Parathyroid adenoma (tissue), 2 donors: ENCODE data around the gene ZNF622.

Experiments used
- H2AFZ ChIP-seq: fragments of 300-600 bp; sonication (generic); one replicate; pipeline ENCODE4 v1.7.0; 2017; ENCODE audit warnings: antibody characterized with exemption, mild to moderate bottlenecking
- H3K27ac ChIP-seq: fragments of 300-600 bp; sonication (generic); one replicate; pipeline ENCODE4 v1.7.0; 2017
- H3K27me3 ChIP-seq: fragments of 300-600 bp; sonication (generic); one replicate; pipeline ENCODE4 v1.7.0; 2017; ENCODE audit warnings: low read length; ENCODE audit not compliant: control insufficient read depth, insufficient read depth
- H3K36me3 ChIP-seq: fragments of 300-600 bp; sonication (generic); one replicate; pipeline ENCODE4 v1.7.0; 2017; ENCODE audit warnings: low read length; ENCODE audit not compliant: control insufficient read depth, insufficient read depth
- H3K4me1 ChIP-seq: fragments of 300-600 bp; sonication (generic); one replicate; pipeline ENCODE4 v1.7.0; 2017; ENCODE audit warnings: control low read depth
- H3K4me2 ChIP-seq: fragments of 300-600 bp; sonication (generic); one replicate; pipeline ENCODE4 v1.7.0; 2017; ENCODE audit warnings: low read length
- H3K4me3 ChIP-seq: fragments of 300-600 bp; sonication (generic); one replicate; pipeline ENCODE4 v1.7.0; 2017; ENCODE audit warnings: low read depth, low read length
- H3K79me2 ChIP-seq: fragments of 300-600 bp; sonication (generic); one replicate; pipeline ENCODE4 v1.7.0; 2017; ENCODE audit warnings: control low read depth
- H3K9ac ChIP-seq: fragments of 300-600 bp; sonication (generic); one replicate; pipeline ENCODE4 v1.7.0; 2017; ENCODE audit warnings: mild to moderate bottlenecking
- H3K9me3 ChIP-seq: fragments of 300-600 bp; sonication (generic); one replicate; pipeline ENCODE4 v1.7.0; 2017; ENCODE audit warnings: low read length; ENCODE audit not compliant: control insufficient read depth
- CTCF ChIP-seq: fragments of 300-600 bp; sonication (generic); IDR thresholded peaks from one replicate; pipeline ENCODE4 v1.7.0; 2017; ENCODE audit warnings: antibody characterized with exemption, mild to moderate bottlenecking
- donor health status: primary hyperparathyroidism.

The ZNF622 gene

DNA sequence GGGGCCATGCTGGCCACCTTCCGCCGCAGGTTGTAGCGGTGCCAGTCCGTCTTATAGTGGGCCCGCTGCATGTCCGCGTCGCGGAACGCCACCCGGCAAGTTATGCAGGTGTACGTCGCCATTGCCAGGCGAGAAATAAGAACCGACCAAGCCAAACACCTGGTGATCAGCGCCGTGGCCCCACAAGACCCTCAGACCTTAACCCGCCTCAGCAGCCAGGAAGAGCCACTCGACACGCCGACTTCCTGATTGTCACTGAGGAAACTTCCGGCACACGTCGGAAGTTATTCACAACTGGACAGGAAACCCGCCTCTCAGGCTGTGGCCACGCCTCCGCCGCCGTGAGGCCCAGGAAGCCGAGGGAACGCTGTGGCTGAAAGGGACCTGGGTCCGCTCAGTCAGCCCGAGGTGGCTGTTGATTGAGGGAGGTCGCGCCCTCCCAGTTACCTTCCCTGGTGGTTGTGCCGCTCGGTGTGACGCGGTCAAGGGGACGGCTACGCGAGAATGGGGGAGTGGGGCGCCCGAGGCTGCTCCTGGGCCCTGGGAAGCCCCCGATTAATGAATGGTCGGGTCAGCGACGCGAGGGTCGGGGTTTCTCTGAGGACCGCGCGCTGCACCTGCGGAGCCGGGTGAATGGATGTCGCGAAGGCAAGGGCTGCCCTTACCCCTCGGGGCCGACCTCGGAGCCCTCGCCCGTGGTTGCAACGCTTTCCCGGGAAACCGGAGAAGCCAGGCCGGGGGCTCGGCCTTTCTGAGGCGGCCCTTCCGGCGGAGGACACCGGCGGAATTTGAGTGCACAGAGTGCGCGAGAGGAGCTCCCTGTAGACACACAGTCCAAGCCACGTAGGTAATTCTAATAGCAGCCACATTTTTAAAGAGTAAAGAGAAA lies at the start of gene ZNF622:
Gene ZNF622, minus strand, starts transcription at position 257 of the 889 bp plus-strand sequence. Its CDS starts 135 bp downstream, at position 122.
- H3K4me1 ChIP-seq, result peaks cover 11% of the 10 kb centered on the region
- peak within 1 kb of the TSS; percentile 84 for H3K27ac ChIP-seq
- no peak for TF ChIP-seq CTCF
- H3K27me3 ChIP-seq, result no peaks in the 10 kb centered on the region
- H2AFZ ChIP-seq, result peak within 1 kb of the TSS; percentile 97
- peak within 1 kb of the TSS; percentile 94 for H3K9ac ChIP-seq
- no peaks in the 10 kb centered on the region for H3K36me3 ChIP-seq
- H3K9me3 ChIP-seq, result no peaks in the 10 kb centered on the region
- peaks cover 42% of the 10 kb centered on the region for H3K79me2 ChIP-seq
- peak within 1 kb of the TSS; percentile 97 for H3K4me3 ChIP-seq
- H3K4me2 ChIP-seq, result peak within 1 kb of the TSS; percentile 74

DNA sequence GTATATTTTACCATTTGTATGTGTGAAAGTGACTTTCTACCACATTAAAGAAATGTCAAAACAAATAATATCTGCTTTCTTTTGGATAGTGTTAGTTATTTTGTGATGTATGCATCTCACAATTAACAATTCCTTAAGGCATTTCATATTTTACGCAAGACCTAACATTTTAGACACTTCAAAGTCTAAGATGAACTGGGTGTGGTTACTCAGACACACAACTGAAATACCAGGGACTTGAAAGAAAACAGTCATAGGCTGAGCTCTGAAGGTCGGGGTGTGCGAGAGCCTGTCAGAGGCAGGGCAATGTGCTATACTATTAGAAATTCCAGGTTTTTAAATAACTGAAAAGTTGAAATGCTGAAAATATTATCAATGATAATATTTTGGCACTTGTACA lies 44.5 kb upstream of the ZNF622 start:
- no peak for TF ChIP-seq CTCF
- Histone ChIP-seq H3K27ac (no peak overlapping the region), H3K9ac (no peak overlapping the region)

GRCh38 chr5:16508730-16509531 lies 43.3 kb upstream of the ZNF622 start:
- Histone ChIP-seq H3K36me3 (no peaks in the 10 kb centered on the region), H3K79me2 (peaks cover 22% of the 10 kb centered on the region), H3K4me3 (peak overlapping the region; percentile 45), H3K27me3 (no peaks in the 10 kb centered on the region), H3K4me2 (peak overlapping the region; percentile 68), H3K27ac (peak overlapping the region; percentile 87), H3K4me1 (peaks cover 5% of the 10 kb centered on the region), H3K9me3 (no peaks in the 10 kb centered on the region), H2AFZ (peak overlapping the region; percentile 25), H3K9ac (no peak overlapping the region)
- TF ChIP-seq CTCF, result no peak

More for the DNA sequence above, 44.5 kb upstream of the ZNF622 start:
- Histone ChIP-seq H3K36me3 (no peaks in the 10 kb centered on the region), H3K4me2 (no peak overlapping the region), H3K79me2 (peaks cover 11% of the 10 kb centered on the region), H3K4me3 (no peak overlapping the region), H3K4me1 (peaks cover 5% of the 10 kb centered on the region), H3K9me3 (no peaks in the 10 kb centered on the region), H2AFZ (no peak overlapping the region), H3K27me3 (no peaks in the 10 kb centered on the region)

DNA sequence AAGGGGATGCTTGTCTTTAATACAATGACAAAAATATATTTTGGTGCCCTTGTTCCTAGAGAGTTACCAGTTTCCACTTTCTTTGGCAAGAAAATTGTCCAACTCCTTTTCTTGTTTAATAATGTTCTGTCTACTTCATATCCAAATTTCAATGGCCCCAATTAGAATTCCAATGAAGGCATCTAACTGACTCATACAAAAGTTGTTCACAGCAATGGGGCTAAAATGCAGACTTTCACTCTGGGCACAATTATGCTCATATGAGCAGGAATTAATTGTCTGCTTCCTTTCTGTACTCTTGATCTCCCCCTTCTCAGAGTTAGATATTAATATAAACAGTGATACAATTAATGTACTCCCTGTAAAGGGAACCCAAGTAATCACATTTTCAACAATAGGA lies 42.1 kb upstream of the ZNF622 start:
- H3K4me2 ChIP-seq, result peak overlapping the region; percentile 68
- H3K27me3 ChIP-seq, result no peaks in the 10 kb centered on the region
- TF ChIP-seq CTCF, result no peak
- H3K9ac ChIP-seq, result no peak overlapping the region
- no peaks in the 10 kb centered on the region for H3K36me3 ChIP-seq
- peak overlapping the region; percentile 87 for H3K27ac ChIP-seq
- H3K4me1 ChIP-seq, result peaks cover 4% of the 10 kb centered on the region
- peaks cover 27% of the 10 kb centered on the region for H3K79me2 ChIP-seq
- no peak overlapping the region for H2AFZ ChIP-seq
- peak overlapping the region; percentile 45 for H3K4me3 ChIP-seq
- H3K9me3 ChIP-seq, result no peaks in the 10 kb centered on the region
